SK-N-SH treated with all-trans-retinoic acid at 6 μM for 48 hours (cell line): ENCODE measurements around the gene RIIAD1.

Source experiments
- ARNTL ChIP-seq: fragments of 450-650 bp; formaldehyde crosslinking; IDR thresholded peaks from 2 replicates; pipeline ENCODE4 v1.5.0; 2020; ENCODE audit warnings: low read depth, mild to moderate bottlenecking, moderate library complexity, borderline replicate concordance
- CREB5 ChIP-seq: fragments of 250-450 bp; sonication (Bioruptor Pico); IDR thresholded peaks from 2 replicates; pipeline ENCODE4 v1.5.1; 2020; ENCODE audit warnings: low read depth, mild to moderate bottlenecking, moderate library complexity
- ISL1 ChIP-seq: fragments of 250-450 bp; sonication (Bioruptor Pico); IDR thresholded peaks from 2 replicates; pipeline ENCODE4 v2.1.2; 2022; ENCODE audit warnings: mild to moderate bottlenecking, moderate library complexity
- PATZ1 ChIP-seq: fragments of 250-450 bp; sonication (Bioruptor Pico); IDR thresholded peaks from 2 replicates; pipeline ENCODE4 v1.8.0; 2020; ENCODE audit warnings: mild to moderate bottlenecking, moderate library complexity, borderline replicate concordance
- POU6F1 ChIP-seq: fragments of 250-450 bp; sonication (Bioruptor Pico); IDR thresholded peaks from 2 replicates; pipeline ENCODE4 v1.8.0; 2021; ENCODE audit warnings: low read depth, mild to moderate bottlenecking, moderate library complexity, borderline replicate concordance
- PPARA ChIP-seq: fragments of 250-450 bp; sonication (Bioruptor Pico); IDR thresholded peaks from 2 replicates; pipeline ENCODE4 v1.5.0; 2020; ENCODE audit warnings: mild to moderate bottlenecking, borderline replicate concordance
- RARB ChIP-seq: fragments of 250-450 bp; sonication (Bioruptor Pico); IDR thresholded peaks from 2 replicates; pipeline ENCODE4 v1.8.0; 2021; ENCODE audit warnings: mild to moderate bottlenecking, moderate library complexity
- SNAI2 ChIP-seq: fragments of 250-450 bp; sonication (Bioruptor Pico); IDR thresholded peaks from 2 replicates; pipeline ENCODE4 v1.5.0; 2020; ENCODE audit warnings: mild to moderate bottlenecking, moderate library complexity
- TOX ChIP-seq: fragments of 250-450 bp; sonication (Bioruptor Pico); IDR thresholded peaks from 2 replicates; pipeline ENCODE4 v1.8.0; 2021; ENCODE audit warnings: mild to moderate bottlenecking, moderate library complexity, borderline replicate concordance
- ZC3H10 ChIP-seq: fragments of 250-450 bp; sonication (Bioruptor Pico); IDR thresholded peaks from 2 replicates; pipeline ENCODE4 v1.5.1; 2021; ENCODE audit warnings: mild to moderate bottlenecking, moderate library complexity
- ZFP3 ChIP-seq: fragments of 250-450 bp; sonication (Bioruptor Pico); IDR thresholded peaks from 2 replicates; pipeline ENCODE4 v1.5.0; 2020; ENCODE audit warnings: mild to moderate bottlenecking, moderate library complexity
- ZNF8 ChIP-seq: fragments of 450-650 bp; formaldehyde crosslinking; IDR thresholded peaks from 2 replicates; pipeline ENCODE4 v1.5.0; 2020; ENCODE audit warnings: mild to moderate bottlenecking, moderate library complexity

GRCh38 chr1:151729966-151730291, 8.6 kb downstream of the RIIAD1 start:
- TF ChIP-seq ZNF8 (CRISPR knock-in tag) (no peak), RARB (CRISPR knock-in tag) (no peak), ARNTL (no peak), TOX (CRISPR knock-in tag) (no peak), PATZ1 (CRISPR knock-in tag) (no peak), SNAI2 (CRISPR knock-in tag) (no peak), ZFP3 (CRISPR knock-in tag) (no peak), ISL1 (CRISPR knock-in tag) (no peak), CREB5 (no peak), PPARA (no peak), POU6F1 (no peak), ZC3H10 (no peak)
